Measurements from ENCODE around the gene CPN2. TPM values are rescaled to one million over a fixed set of nuclear protein-coding genes. Genes with fewer than 3 reads are reported as not detected.

The CPN2 gene
- total and polyA plus RNA-seq, 4 donors, result not detected

DNA sequence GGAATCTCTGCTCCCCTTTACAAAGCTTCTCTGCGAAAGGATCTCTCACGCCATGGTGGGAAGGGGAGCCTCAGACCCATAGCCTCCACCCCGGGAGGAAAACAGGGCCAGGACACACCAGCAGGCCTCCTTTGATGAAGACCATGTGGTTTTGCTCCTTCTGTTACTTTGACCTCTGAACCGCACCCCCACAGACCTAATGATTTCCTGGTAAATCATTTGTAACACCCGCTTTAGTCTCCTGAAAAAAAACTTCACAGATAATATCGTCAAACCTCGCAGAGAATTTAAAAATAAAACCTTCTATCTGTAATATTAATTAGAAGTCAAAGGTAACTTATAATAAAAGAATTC is 18.3 kb downstream of the CPN2 start:
- no peak overlapping the region for H3K4me3 ChIP-seq
- H3K27me3 ChIP-seq (ENCODE audit: control insufficient read depth in 3 of 3, insufficient read depth in 3 of 3, low read length in 2 of 3), result peaks cover 0 to 10% (median 4%) of the 10 kb centered on the region in 3 donors
- H3K9ac ChIP-seq (ENCODE audit: insufficient read depth in 1 of 2, low read length in 2 of 2), result peak overlapping the region in 1 of 2 donors; percentile 23
- H3K36me3 ChIP-seq (ENCODE audit: control insufficient read depth in 4 of 4, insufficient read depth in 4 of 4, low read length in 4 of 4), result no peaks in the 10 kb centered on the region
- H3K9me3 ChIP-seq (ENCODE audit: control insufficient read depth in 4 of 4, insufficient read depth in 3 of 4, low read length in 3 of 4), result no peaks in the 10 kb centered on the region
- H3K27ac ChIP-seq (ENCODE audit: low read depth in 1 of 2, low read length in 1 of 2), result no peak overlapping the region
- TF ChIP-seq, protein P1, sequence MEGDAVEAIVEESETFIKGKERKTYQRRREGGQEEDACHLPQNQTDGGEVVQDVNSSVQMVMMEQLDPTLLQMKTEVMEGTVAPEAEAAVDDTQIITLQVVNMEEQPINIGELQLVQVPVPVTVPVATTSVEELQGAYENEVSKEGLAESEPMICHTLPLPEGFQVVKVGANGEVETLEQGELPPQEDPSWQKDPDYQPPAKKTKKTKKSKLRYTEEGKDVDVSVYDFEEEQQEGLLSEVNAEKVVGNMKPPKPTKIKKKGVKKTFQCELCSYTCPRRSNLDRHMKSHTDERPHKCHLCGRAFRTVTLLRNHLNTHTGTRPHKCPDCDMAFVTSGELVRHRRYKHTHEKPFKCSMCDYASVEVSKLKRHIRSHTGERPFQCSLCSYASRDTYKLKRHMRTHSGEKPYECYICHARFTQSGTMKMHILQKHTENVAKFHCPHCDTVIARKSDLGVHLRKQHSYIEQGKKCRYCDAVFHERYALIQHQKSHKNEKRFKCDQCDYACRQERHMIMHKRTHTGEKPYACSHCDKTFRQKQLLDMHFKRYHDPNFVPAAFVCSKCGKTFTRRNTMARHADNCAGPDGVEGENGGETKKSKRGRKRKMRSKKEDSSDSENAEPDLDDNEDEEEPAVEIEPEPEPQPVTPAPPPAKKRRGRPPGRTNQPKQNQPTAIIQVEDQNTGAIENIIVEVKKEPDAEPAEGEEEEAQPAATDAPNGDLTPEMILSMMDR (IDR thresholded peaks at IDR 0.05; ENCODE audit: control extremely low read depth, extremely low read depth), result no peak
- no peak for DNase-seq
- WGBS, 2 donors, result 87 to 88% methylated on average over 7 of the region's 7 CpGs
- no peak for ATAC-seq (ENCODE audit: insufficient read depth, low FRiP score)
- peaks cover 0 to 13% (median 0%) of the 10 kb centered on the region in 5 donors for H3K4me1 ChIP-seq (ENCODE audit: control insufficient read depth in 5 of 5, insufficient read depth in 5 of 5, low read length in 5 of 5)

DNA sequence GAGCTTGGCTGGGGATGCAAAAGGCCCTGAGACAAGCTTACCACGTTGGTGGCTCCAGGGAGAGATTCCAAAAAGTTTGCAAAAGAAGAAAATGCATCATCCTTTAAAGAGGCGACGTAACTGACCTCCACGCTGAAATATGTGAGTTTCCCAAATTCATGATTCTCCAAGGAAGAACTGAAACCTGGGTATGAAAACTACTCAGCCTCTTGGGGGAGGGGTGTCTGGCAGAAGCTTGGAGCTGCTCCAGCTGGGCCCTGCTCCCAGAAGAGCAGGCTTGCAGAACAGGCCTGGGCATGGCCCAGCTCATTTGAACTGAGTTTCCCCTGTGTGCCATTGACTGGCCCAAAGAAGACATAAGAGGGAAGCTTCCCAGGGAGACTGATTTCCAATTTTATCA is 20.5 kb downstream of the CPN2 start:
- Histone ChIP-seq H3K27ac (ENCODE audit: low read depth in 1 of 2, low read length in 1 of 2) (no peak overlapping the region), H3K9ac (ENCODE audit: insufficient read depth in 1 of 2, low read length in 2 of 2) (no peak overlapping the region), H3K4me1 (ENCODE audit: control insufficient read depth in 5 of 5, insufficient read depth in 5 of 5, low read length in 5 of 5) (peaks cover 0 to 13% (median 0%) of the 10 kb centered on the region in 5 donors), H3K36me3 (ENCODE audit: control insufficient read depth in 4 of 4, insufficient read depth in 4 of 4, low read length in 4 of 4) (no peaks in the 10 kb centered on the region), H3K27me3 (ENCODE audit: control insufficient read depth in 3 of 3, insufficient read depth in 3 of 3, low read length in 2 of 3) (peaks cover 0 to 13% (median 4%) of the 10 kb centered on the region in 3 donors), H3K9me3 (ENCODE audit: control insufficient read depth in 4 of 4, insufficient read depth in 3 of 4, low read length in 3 of 4) (no peaks in the 10 kb centered on the region), H3K4me3 (no peak overlapping the region)
- ATAC-seq (ENCODE audit: insufficient read depth, low FRiP score) (no peak), DNase-seq (peak; percentile 51 to 71 (median 60))
- TF ChIP-seq, protein P1 (IDR thresholded peaks at IDR 0.05; ENCODE audit: control extremely low read depth, extremely low read depth), result no peak
- WGBS, 2 donors, result 35 to 54% methylated on average over 4 of the region's 4 CpGs

DNA sequence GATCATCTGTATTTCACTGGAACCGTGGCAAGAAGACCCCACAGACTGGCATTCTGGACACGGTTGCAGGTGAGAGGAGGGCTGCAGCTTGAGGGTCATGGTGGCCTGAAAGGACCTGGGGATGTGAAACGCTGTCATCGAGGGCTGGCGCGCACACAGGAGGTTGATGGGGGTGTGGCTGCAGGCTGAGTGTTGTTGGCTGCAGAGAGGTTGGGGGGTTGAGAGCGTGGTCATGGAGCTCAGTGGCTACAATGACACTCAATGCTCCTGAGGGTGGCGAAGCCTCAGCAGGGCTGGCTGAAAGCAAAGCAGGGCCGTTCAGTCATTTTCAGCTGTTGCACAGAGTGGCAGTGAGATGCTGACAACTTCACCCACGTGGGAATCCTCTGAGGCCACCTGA is 21.0 kb downstream of the CPN2 start:
- Histone ChIP-seq H3K27me3 (ENCODE audit: control insufficient read depth in 3 of 3, insufficient read depth in 3 of 3, low read length in 2 of 3) (peaks cover 0 to 13% (median 4%) of the 10 kb centered on the region in 3 donors), H3K9ac (ENCODE audit: insufficient read depth in 1 of 2, low read length in 2 of 2) (no peak overlapping the region), H3K9me3 (ENCODE audit: control insufficient read depth in 4 of 4, insufficient read depth in 3 of 4, low read length in 3 of 4) (no peaks in the 10 kb centered on the region), H3K4me3 (no peak overlapping the region), H3K4me1 (ENCODE audit: control insufficient read depth in 5 of 5, insufficient read depth in 5 of 5, low read length in 5 of 5) (peaks cover 0 to 13% (median 0%) of the 10 kb centered on the region in 5 donors), H3K27ac (ENCODE audit: low read depth in 1 of 2, low read length in 1 of 2) (no peak overlapping the region), H3K36me3 (ENCODE audit: control insufficient read depth in 4 of 4, insufficient read depth in 4 of 4, low read length in 4 of 4) (no peaks in the 10 kb centered on the region)
- TF ChIP-seq, protein P1 (IDR thresholded peaks at IDR 0.05; ENCODE audit: control extremely low read depth, extremely low read depth), result no peak
- 70 to 82% methylated on average over 10 of the region's 10 CpGs for WGBS, 2 donors
- DNase-seq, result no peak
- no peak for ATAC-seq (ENCODE audit: insufficient read depth, low FRiP score)

DNA sequence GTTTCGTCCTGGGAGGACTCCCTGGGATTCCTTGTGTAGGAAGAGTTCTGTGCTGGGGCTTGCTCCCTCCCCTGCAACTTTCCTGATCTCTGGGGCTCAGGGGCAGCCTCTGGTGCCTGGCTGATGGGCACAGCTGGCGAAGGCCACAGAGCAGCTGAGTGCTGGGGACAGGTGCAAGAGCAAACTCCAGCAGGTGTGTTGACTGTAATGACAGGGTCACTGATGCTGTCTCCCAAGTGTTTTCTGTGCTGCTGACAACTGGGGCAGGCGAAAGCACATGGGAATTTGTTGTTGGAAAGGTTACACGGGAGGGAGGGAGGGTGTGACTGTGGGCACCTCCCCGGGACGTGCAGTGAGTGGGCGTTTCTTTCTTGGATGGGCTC is 21.6 kb downstream of the CPN2 start:
- Histone ChIP-seq H3K9ac (ENCODE audit: insufficient read depth in 1 of 2, low read length in 2 of 2) (no peak overlapping the region), H3K4me1 (ENCODE audit: control insufficient read depth in 5 of 5, insufficient read depth in 5 of 5, low read length in 5 of 5) (peaks cover 0 to 13% (median 0%) of the 10 kb centered on the region in 5 donors), H3K9me3 (ENCODE audit: control insufficient read depth in 4 of 4, insufficient read depth in 3 of 4, low read length in 3 of 4) (no peaks in the 10 kb centered on the region), H3K4me3 (no peak overlapping the region), H3K27me3 (ENCODE audit: control insufficient read depth in 3 of 3, insufficient read depth in 3 of 3, low read length in 2 of 3) (peaks cover 0 to 13% (median 4%) of the 10 kb centered on the region in 3 donors), H3K27ac (ENCODE audit: low read depth in 1 of 2, low read length in 1 of 2) (no peak overlapping the region), H3K36me3 (ENCODE audit: control insufficient read depth in 4 of 4, insufficient read depth in 4 of 4, low read length in 4 of 4) (no peaks in the 10 kb centered on the region)
- WGBS, 2 donors, result 86% methylated on average over 7 of the region's 7 CpGs
- TF ChIP-seq, protein P1 (IDR thresholded peaks at IDR 0.05; ENCODE audit: control extremely low read depth, extremely low read depth), result no peak
- ATAC-seq (ENCODE audit: insufficient read depth, low FRiP score) (no peak), DNase-seq (no peak)

All from lung (tissue), 12 donors.